Measurements from ENCODE around the gene TMEM185B. TPM values are rescaled to one million over a fixed set of nuclear protein-coding genes. Genes with fewer than 3 reads are reported as not detected.
A peak's percentile ranks its signal among the peaks of the same experiment; 100 is the strongest.

TMEM185B gene
- total and polyA plus RNA-seq, 7 experiments from 2014 or later = 14.9 to 36.8 (median 19.5) TPM

DNA sequence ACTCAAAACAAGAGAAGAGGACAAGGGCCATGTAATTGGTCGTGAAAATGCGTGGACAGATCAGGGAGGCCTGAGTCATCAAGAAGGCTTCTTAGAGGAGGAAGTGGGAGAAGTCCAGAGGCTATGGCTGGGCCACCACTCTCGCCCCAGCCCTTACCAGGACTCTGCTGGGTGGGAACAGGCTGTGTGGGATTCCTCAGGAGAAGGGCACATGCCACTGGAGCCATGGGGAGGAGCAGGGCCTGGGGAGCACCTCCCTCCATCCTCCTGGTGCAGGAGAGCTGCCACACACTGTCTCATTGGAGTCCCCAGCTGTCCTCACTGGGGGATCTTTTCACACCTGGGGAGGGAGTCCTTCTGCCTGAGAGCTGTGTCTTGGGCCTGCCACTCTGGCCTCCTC is 20.0 kb upstream of the TMEM185B start:
- CTCF ChIA-PET = no interaction called here
- Mint-ChIP-seq H3K27ac (no peak overlapping the region), H3K4me3 (no peak overlapping the region), H3K4me1 (peaks cover 0 to 18% (median 0%) of the 10 kb centered on the region in 7 donors), H3K27me3 (peaks cover 0 to 11% (median 4%) of the 10 kb centered on the region in 5 donors), H3K9me3 (peaks cover 0 to 14% (median 0%) of the 10 kb centered on the region in 11 donors), H3K36me3 (peaks cover 0 to 14% (median 0%) of the 10 kb centered on the region in 5 donors)
- Histone ChIP-seq H3K27me3 (ENCODE audit: control insufficient read depth in 2 of 2, insufficient read depth in 2 of 2, low read length in 2 of 2) (no peaks in the 10 kb centered on the region), H3K4me1 (ENCODE audit: control insufficient read depth in 2 of 2, insufficient read depth in 2 of 2, low read length in 2 of 2) (no peaks in the 10 kb centered on the region), H3K9me3 (ENCODE audit: control insufficient read depth in 2 of 3, low read length in 3 of 3) (no peaks in the 10 kb centered on the region), H3K4me3 (ENCODE audit: low read length) (no peak overlapping the region), H3K27ac (ENCODE audit: low read depth, low read length) (no peak overlapping the region), H3K36me3 (ENCODE audit: control insufficient read depth in 2 of 3, insufficient read depth in 3 of 3, low read length in 3 of 3) (no peaks in the 10 kb centered on the region)
- intact Hi-C loops (cut with micrococcal nuclease) = no loop called here
- POLR2A ChIA-PET = interaction anchor here (0.9 kb wide), 1 partner anchor 11 kb away, joined by 3 read pairs; no protein-coding TSS in a partner anchor
- ATAC-seq (peak; percentile 48), DNase-seq (no peak)

DNA sequence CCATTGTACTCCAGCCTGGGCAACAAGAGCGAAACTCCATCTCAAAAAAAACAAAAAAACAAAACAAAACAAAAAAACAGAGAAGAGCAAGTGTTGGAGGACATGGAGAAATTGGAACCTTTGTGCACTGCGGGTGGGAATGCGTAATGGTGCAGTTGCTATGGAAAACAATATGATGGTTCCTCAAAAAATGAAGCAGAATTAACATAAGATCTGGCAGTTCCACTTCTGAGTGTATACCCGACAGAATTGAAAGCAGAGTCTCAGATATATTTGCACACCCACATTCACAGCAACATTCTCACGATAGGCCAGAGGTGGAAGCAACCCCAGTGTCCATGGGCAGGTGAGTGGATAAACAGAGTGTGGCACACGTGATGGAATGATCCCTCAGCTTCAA is 18.5 kb upstream of the TMEM185B start:
- Mint-ChIP-seq H3K27me3 (peaks cover 0 to 7% (median 0%) of the 10 kb centered on the region in 5 donors), H3K9me3 (peaks cover 0 to 14% (median 0%) of the 10 kb centered on the region in 11 donors), H3K4me3 (no peak overlapping the region), H3K4me1 (peaks cover 0 to 8% (median 0%) of the 10 kb centered on the region in 7 donors), H3K27ac (no peak overlapping the region), H3K36me3 (peaks cover 0 to 14% (median 0%) of the 10 kb centered on the region in 5 donors)
- ChIA-PET CTCF (interaction anchor here (0.6 to 0.7 kb wide), 2 partner anchors 253 to 314 kb away, joined by 3 to 4 read pairs; no protein-coding TSS in a partner anchor), POLR2A (no interaction called here)
- Histone ChIP-seq H3K27ac (ENCODE audit: low read depth, low read length) (no peak overlapping the region), H3K27me3 (ENCODE audit: control insufficient read depth in 2 of 2, insufficient read depth in 2 of 2, low read length in 2 of 2) (no peaks in the 10 kb centered on the region), H3K36me3 (ENCODE audit: control insufficient read depth in 2 of 3, insufficient read depth in 3 of 3, low read length in 3 of 3) (no peaks in the 10 kb centered on the region), H3K9me3 (ENCODE audit: control insufficient read depth in 2 of 3, low read length in 3 of 3) (no peaks in the 10 kb centered on the region), H3K4me1 (ENCODE audit: control insufficient read depth in 2 of 2, insufficient read depth in 2 of 2, low read length in 2 of 2) (no peaks in the 10 kb centered on the region), H3K4me3 (ENCODE audit: low read length) (no peak overlapping the region)
- intact Hi-C loops (cut with micrococcal nuclease) = no loop called here
- no peak for DNase-seq
- no peak for ATAC-seq

DNA sequence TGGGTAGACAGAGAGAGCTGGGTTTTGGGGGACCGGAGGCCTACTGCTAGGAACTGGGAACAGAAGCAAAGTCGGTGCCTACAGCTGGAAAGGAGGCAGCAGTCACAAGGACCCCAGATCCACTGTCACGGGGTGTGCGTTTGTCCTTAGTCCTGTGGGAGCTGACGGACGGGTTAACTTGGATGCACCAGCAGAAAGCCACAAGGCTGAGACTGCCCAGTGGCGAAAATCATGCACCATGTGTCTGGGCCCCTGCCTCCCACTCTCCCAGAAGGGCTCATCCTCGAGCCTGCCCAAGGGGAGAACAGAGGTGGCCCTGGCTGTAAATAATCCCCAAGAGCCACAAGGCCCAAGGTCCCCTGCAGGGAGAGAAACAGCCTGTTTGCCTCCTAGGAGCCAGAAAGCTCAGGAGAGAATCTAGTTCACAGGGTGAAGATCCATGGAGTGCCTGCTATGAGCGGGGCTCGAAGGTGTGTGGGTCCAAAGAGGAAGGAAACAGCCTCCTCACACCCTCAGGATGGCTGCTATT is 17.8 kb upstream of the TMEM185B start:
- Histone ChIP-seq H3K4me1 (ENCODE audit: control insufficient read depth in 2 of 2, insufficient read depth in 2 of 2, low read length in 2 of 2) (no peaks in the 10 kb centered on the region), H3K9me3 (ENCODE audit: control insufficient read depth in 2 of 3, low read length in 3 of 3) (no peaks in the 10 kb centered on the region), H3K27ac (ENCODE audit: low read depth, low read length) (no peak overlapping the region), H3K4me3 (ENCODE audit: low read length) (no peak overlapping the region), H3K27me3 (ENCODE audit: control insufficient read depth in 2 of 2, insufficient read depth in 2 of 2, low read length in 2 of 2) (no peaks in the 10 kb centered on the region), H3K36me3 (ENCODE audit: control insufficient read depth in 2 of 3, insufficient read depth in 3 of 3, low read length in 3 of 3) (no peaks in the 10 kb centered on the region)
- CTCF ChIA-PET = interaction anchor here (0.6 to 0.7 kb wide), 2 partner anchors 252 to 313 kb away, joined by 3 to 4 read pairs; no protein-coding TSS in a partner anchor
- ATAC-seq = no peak
- Mint-ChIP-seq H3K36me3 (peaks cover 0 to 14% (median 0%) of the 10 kb centered on the region in 5 donors), H3K9me3 (peaks cover 0 to 14% (median 0%) of the 10 kb centered on the region in 11 donors), H3K27me3 (peaks cover 0 to 3% (median 0%) of the 10 kb centered on the region in 5 donors), H3K27ac (peak overlapping the region in 1 of 9 donors; percentile 62), H3K4me1 (peaks cover 0 to 5% (median 0%) of the 10 kb centered on the region in 7 donors), H3K4me3 (no peak overlapping the region)
- intact Hi-C loops (cut with micrococcal nuclease) = no loop called here
- POLR2A ChIA-PET = interaction anchor here (1.5 kb wide), 1 partner anchor 9 kb away, joined by 4 read pairs; no protein-coding TSS in a partner anchor
- DNase-seq = no peak

DNA sequence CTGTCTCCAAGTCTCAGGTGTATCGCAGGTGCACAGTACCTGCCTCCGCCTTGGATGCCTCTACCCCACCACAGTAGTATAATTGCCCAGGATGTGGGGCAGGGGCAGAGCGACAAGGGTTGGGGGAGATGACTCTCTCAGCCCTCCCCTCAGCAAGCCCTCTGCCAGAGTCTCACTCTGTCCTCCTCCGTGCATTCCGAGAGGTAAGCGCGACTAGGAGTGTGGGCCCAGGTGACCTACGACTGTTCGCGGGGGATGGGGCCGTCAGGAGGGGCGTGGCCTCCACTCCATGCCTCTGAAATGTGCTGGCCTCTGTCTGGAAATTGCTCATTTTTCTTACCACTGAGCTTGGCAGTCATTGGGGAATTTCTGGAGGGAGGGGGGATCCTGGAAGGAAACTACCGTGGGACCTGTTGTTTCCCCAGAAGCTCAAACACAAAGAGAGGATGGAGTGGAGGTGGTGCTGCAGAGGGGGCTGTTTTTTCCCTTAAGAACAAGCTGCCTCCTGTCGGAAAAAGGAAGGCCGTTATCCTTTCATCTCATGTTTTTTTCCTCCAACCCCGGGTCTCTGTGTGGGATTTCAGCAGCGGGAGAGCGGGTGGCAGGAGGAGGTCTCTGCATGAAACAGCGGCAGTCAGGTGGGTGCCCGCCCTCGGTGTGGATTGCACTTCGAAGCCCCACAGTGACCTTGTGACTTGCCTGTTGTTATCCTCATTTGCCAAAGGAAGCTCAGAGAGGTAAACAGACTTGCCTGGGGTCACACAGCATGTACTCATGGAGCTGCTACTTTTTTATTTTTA is 16.5 kb upstream of the TMEM185B start:
- no peak overlapping the region for H3K4me3 ChIP-seq (ENCODE audit: low read length)
- no peaks in the 10 kb centered on the region for H3K27me3 ChIP-seq (ENCODE audit: control insufficient read depth in 2 of 2, insufficient read depth in 2 of 2, low read length in 2 of 2)
- Mint-ChIP-seq H3K4me1 (peaks cover 0 to 8% (median 0%) of the 10 kb centered on the region in 7 donors), H3K36me3 (peaks cover 0 to 19% (median 0%) of the 10 kb centered on the region in 5 donors), H3K27ac (peak overlapping the region in 1 of 9 donors; percentile 18), H3K4me3 (no peak overlapping the region), H3K9me3 (peaks cover 0 to 14% (median 0%) of the 10 kb centered on the region in 11 donors), H3K27me3 (no peaks in the 10 kb centered on the region)
- intact Hi-C loops (cut with micrococcal nuclease) = no loop called here
- no peaks in the 10 kb centered on the region for H3K36me3 ChIP-seq (ENCODE audit: control insufficient read depth in 2 of 3, insufficient read depth in 3 of 3, low read length in 3 of 3)
- POLR2A ChIA-PET = interaction anchor here (1.5 kb wide), 1 partner anchor 8 kb away, joined by 4 read pairs; no protein-coding TSS in a partner anchor
- CTCF ChIA-PET = interaction anchor here (0.8 kb wide), 1 partner anchor 10 kb away, joined by 3 read pairs; no protein-coding TSS in a partner anchor
- ATAC-seq (no peak), DNase-seq (no peak)
- no peaks in the 10 kb centered on the region for H3K4me1 ChIP-seq (ENCODE audit: control insufficient read depth in 2 of 2, insufficient read depth in 2 of 2, low read length in 2 of 2)
- no peak overlapping the region for H3K27ac ChIP-seq (ENCODE audit: low read depth, low read length)
- H3K9me3 ChIP-seq (ENCODE audit: control insufficient read depth in 2 of 3, low read length in 3 of 3) = no peaks in the 10 kb centered on the region

DNA sequence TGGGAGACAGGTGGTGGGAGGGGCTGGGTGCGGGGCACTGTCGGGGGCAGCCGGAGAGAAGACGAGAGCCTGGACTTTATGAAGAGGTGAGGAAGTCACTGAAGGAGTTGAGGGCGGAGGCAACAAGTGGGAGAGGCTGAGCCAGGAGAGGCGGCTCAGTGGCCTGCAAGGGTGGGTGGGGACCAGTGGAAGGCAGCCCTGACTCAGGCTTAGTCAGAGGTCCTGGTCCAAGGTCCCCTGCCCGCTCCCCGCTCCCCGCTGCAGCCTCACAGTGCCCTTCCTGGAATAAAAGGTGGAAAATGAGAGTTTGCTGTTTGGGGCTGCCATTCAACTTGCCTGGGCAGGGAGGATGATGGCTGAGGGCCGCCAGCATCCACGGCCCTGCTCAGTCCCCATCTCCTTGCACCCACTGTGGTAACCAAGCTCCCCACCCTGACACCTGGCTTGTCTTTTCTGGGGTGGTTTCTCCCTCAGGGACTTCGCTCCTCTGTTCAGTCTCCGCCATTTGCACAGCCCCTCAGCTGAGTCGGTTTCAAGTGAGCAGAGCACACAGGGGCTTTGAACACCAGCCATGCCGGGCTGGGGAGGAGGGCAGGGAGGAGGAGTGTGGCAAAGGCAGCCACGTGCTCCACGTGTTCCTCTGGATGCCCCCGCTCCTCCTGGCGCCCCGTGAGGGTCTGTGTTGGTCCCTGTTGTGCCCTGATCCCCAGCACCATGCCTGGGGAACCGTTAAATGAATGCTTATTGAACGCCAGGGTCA is 15.7 kb upstream of the TMEM185B start:
- ChIA-PET POLR2A (no interaction called here), CTCF (no interaction called here)
- H3K36me3 ChIP-seq (ENCODE audit: control insufficient read depth in 2 of 3, insufficient read depth in 3 of 3, low read length in 3 of 3) = no peaks in the 10 kb centered on the region
- ATAC-seq (no peak), DNase-seq (no peak)
- Mint-ChIP-seq H3K9me3 (peaks cover 0 to 9% (median 0%) of the 10 kb centered on the region in 11 donors), H3K36me3 (peaks cover 0 to 15% (median 0%) of the 10 kb centered on the region in 5 donors), H3K4me1 (peaks cover 0 to 16% (median 0%) of the 10 kb centered on the region in 7 donors), H3K4me3 (no peak overlapping the region), H3K27me3 (no peaks in the 10 kb centered on the region), H3K27ac (peak overlapping the region in 1 of 9 donors; percentile 38)
- no peak overlapping the region for H3K4me3 ChIP-seq (ENCODE audit: low read length)
- no peaks in the 10 kb centered on the region for H3K27me3 ChIP-seq (ENCODE audit: control insufficient read depth in 2 of 2, insufficient read depth in 2 of 2, low read length in 2 of 2)
- H3K4me1 ChIP-seq (ENCODE audit: control insufficient read depth in 2 of 2, insufficient read depth in 2 of 2, low read length in 2 of 2) = no peaks in the 10 kb centered on the region
- intact Hi-C loops (cut with micrococcal nuclease) = no loop called here
- no peaks in the 10 kb centered on the region for H3K9me3 ChIP-seq (ENCODE audit: control insufficient read depth in 2 of 3, low read length in 3 of 3)
- H3K27ac ChIP-seq (ENCODE audit: low read depth, low read length) = no peak overlapping the region

DNA sequence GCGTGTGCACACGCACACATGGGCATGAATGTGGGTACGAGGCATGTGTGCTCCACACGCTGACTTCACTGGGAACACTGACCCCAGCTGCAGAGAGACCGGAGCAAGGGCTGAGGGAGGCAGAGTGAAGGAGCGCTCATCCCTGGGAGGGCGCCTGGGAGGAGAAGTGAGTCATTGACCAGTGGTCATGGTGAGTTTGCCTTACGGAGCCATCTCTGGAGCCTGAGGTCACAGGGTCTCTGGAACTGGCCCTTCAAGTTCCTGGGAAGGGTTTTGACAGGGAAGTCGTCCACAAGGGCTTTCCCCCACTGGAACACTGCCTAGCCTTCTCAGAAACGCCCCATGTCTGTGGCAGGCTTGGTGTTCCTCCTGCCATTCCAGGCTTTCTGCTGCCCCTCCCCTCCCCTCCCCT is 14.3 kb upstream of the TMEM185B start:
- H3K9me3 ChIP-seq (ENCODE audit: control insufficient read depth in 2 of 3, low read length in 3 of 3) = no peaks in the 10 kb centered on the region
- no peak overlapping the region for H3K27ac ChIP-seq (ENCODE audit: low read depth, low read length)
- POLR2A ChIA-PET = no interaction called here
- peaks cover 0 to 12% (median 0%) of the 10 kb centered on the region in 5 donors for H3K36me3 Mint-ChIP-seq
- peaks cover 6 to 10% of the 10 kb centered on the region in 2 donors for H3K4me1 ChIP-seq (ENCODE audit: control insufficient read depth in 2 of 2, insufficient read depth in 2 of 2, low read length in 2 of 2)
- DNase-seq = no peak
- CTCF ChIA-PET = no interaction called here
- no peaks in the 10 kb centered on the region for H3K27me3 ChIP-seq (ENCODE audit: control insufficient read depth in 2 of 2, insufficient read depth in 2 of 2, low read length in 2 of 2)
- no peaks in the 10 kb centered on the region for H3K36me3 ChIP-seq (ENCODE audit: control insufficient read depth in 2 of 3, insufficient read depth in 3 of 3, low read length in 3 of 3)
- intact Hi-C loops (cut with micrococcal nuclease) = no loop called here
- H3K4me3 ChIP-seq (ENCODE audit: low read length) = no peak overlapping the region
- H3K9me3 Mint-ChIP-seq = peaks cover 0 to 2% (median 0%) of the 10 kb centered on the region in 11 donors
- no peaks in the 10 kb centered on the region for H3K27me3 Mint-ChIP-seq
- H3K4me1 Mint-ChIP-seq = peaks cover 8 to 27% (median 11%) of the 10 kb centered on the region in 7 donors
- peak overlapping the region in 2 of 9 donors; percentile 56 to 76 for H3K27ac Mint-ChIP-seq
- H3K4me3 Mint-ChIP-seq = peak overlapping the region in 1 of 10 donors; percentile 44
- ATAC-seq = no peak
